ENCODE data around the gene GRID2IP.

- no peak for TF ChIP-seq CTCF (IDR thresholded peaks at IDR 0.05)
- TF ChIP-seq EZH2 (IDR thresholded peaks at IDR 0.05; ENCODE audit: borderline replicate concordance, insufficient read depth, low read depth, low read length, poor library complexity, severe bottlenecking): no peak
Measured at GRCh38 chr7:6465862-6466261, 85.4 kb downstream of the GRID2IP start.

All from B cell (primary cell).